Measurements from ENCODE around the gene OOSP3. TPM values are rescaled to one million over a fixed set of nuclear protein-coding genes. Genes with fewer than 3 reads are reported as not detected.

The OOSP3 gene
- not detected in 2 replicates for total RNA-seq

DNA sequence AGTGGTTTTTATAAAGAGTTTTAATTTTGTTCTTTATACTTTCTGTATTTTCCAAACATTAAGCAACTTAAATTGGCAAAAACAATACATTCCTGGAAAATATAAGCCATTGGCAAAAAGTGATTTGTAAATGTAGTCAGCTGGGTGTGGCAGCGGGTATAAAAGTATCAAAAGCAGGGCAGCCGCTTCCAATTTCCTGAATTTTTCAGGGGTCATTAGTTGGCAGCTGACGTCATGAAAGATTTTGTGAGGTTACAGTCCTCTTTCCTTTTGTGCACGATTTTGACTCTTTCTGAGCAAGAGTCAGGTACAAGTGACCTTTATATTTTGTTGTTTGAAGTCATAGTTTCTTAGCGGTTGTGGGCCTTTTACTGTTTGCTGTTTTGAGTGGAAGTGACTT, at the start of gene OOSP3:
Gene OOSP3, plus strand, starts transcription at position 208 of the 400 bp plus-strand sequence. Its CDS starts 27 bp downstream, at position 235.

DNA sequence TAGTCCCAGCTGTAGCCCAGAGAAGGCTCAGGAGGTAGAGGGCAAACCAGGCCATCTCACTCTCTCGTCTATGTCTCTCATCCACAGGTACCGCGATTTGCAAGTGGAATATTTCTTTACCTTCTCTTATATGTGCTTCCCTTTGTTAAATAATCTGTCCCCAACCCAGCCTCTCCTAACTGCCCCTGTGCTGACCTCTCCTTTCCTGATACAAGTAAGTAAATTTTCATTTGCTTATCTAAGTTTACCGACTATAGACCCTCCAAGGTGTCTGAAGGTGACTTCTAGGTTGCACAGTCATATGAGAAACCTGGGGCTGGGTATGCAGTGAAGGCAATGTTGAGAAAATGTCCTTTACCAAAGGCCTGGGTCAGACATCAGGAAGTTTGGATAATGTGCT, 33.2 kb upstream of the OOSP3 start, which contains the start of gene CBLIF:
Gene CBLIF, minus strand, starts transcription at position 101 of the 400 bp plus-strand sequence. Its CDS starts 46 bp downstream, at position 55.

DNA sequence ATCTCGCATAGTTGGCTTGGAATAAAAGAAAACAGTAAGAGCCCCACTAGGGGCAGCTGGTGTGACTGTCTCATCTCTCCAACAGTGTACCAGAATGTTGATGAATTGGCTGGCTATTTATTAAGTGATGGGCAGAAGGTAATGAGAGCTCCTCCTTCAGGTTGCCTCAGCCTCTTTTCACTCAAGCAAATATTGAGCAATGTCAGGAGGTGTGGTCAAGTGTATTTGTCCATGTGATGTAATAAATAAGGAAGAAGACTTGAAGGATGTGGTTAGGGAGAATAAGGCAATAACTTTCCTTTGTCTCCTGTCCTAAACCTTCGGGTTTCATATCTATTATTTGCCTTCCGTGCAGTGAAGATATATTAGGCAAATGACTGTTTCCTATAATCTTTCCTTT, 12.2 kb upstream of the OOSP3 start, which contains the start of gene TCN1:
Gene TCN1, minus strand, starts transcription at position 91 of the 400 bp plus-strand sequence. Its CDS starts 17 bp downstream, at position 74.

DNA sequence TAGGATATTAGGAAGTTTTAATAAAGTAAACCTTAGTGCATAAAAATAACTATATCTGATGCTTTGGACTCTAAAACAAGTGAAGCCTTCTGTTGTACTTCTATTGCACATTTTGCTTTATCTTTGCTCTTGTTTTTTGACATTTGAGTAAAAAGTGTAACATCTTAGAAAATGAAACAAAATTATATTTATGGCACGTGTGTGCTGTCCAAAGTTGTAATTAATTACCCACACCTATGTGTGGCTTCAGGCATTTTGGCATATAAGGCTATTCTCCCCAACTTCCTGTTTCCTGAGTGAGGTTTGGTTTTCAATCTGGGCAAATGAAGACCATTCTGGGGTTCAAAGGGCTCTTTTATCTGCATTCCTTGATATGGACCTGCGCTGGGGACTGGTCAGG, 59.5 kb downstream of the OOSP3 start, which contains the start of gene OOSP1:
Gene OOSP1, plus strand, starts transcription at position 301 of the 400 bp plus-strand sequence. Its CDS starts 23 bp downstream, at position 324.

Other genes with a start within 250 kb of the OOSP3 start
- 10.6 and 14.8 TPM in 2 replicates for gene PATL1, start 209.7 kb upstream of the OOSP3 start, total RNA-seq
- not detected in 2 replicates for gene OR10V1, start 164.9 kb upstream of the OOSP3 start, total RNA-seq
- gene STX3, start 123.4 kb upstream of the OOSP3 start, total RNA-seq, result 12.4 and 27.8 TPM in 2 replicates
- gene MRPL16, start 68.0 kb upstream of the OOSP3 start, total RNA-seq, result 76.1 and 83.2 TPM in 2 replicates
- gene CBLIF, start 33.3 kb upstream of the OOSP3 start, total RNA-seq, result not detected in 2 replicates
- 0.08 and 0.68 TPM in 2 replicates for gene TCN1, start 12.3 kb upstream of the OOSP3 start, total RNA-seq
- not detected in 2 replicates for gene OOSP1, start 59.6 kb downstream of the OOSP3 start, total RNA-seq
- gene OOSP4A, start 85.3 kb downstream of the OOSP3 start, total RNA-seq, result not detected in 2 replicates
- gene OOSP4B, start 138.4 kb downstream of the OOSP3 start, total RNA-seq, result not detected in 2 replicates
- gene OOSP2, start 161.6 kb downstream of the OOSP3 start, total RNA-seq, result not detected in 2 replicates
- not detected in 2 replicates for gene MS4A3, start 177.9 kb downstream of the OOSP3 start, total RNA-seq
- not detected in 2 replicates for gene MS4A2, start 209.9 kb downstream of the OOSP3 start, total RNA-seq

Measured in hair follicular keratinocyte (primary cell).